Breast epithelium (tissue), 4 donors: ENCODE measurements around the gene CNR2. TPM values are rescaled to one million over a fixed set of nuclear protein-coding genes. Genes with fewer than 3 reads are reported as not detected.

Source experiments
- DNase-seq, 2 donors: peaks; one replicate each; pipeline ENCODE4 v3.0.0-alpha.2; 2019; ENCODE audit warnings: low spot score in 2 of 2
- H3K27ac ChIP-seq, 2 donors: fragments of 200-600 bp; sonication (generic) in 1 of 2; one replicate each; pipeline ENCODE4 v1.5.1; 2016 to 2019; ENCODE audit warnings: mild to moderate bottlenecking in 1 of 2
- H3K27me3 ChIP-seq, 2 donors: fragments of 200-600 bp; sonication (generic) in 1 of 2; one replicate each; pipeline versions ENCODE4 v1.5.1 to v1.6.0; 2017 to 2019; ENCODE audit warnings: control low read depth in 1 of 2, mild to moderate bottlenecking in 1 of 2
- H3K36me3 ChIP-seq: fragments of 200-600 bp; one replicate; pipeline ENCODE4 v1.5.1; 2019
- H3K4me1 ChIP-seq, 2 donors: fragments of 200-600 bp; sonication (generic); one replicate each; pipeline ENCODE4 v1.5.1; 2016 to 2019; ENCODE audit warnings: control low read depth in 1 of 2
- H3K4me3 ChIP-seq, 3 donors: fragments of 200-600 bp; sonication (generic); 1 replicate in 2 of 3; 2 replicates in 1 of 3; pipeline ENCODE4 v1.5.1; 2016 to 2019; ENCODE audit warnings: mild to moderate bottlenecking in 3 of 3, moderate library complexity in 2 of 3
- H3K9me3 ChIP-seq, 2 donors: fragments of 200-600 bp; sonication (generic) in 1 of 2; one replicate each; pipeline ENCODE4 v1.5.1; 2016 to 2019; ENCODE audit warnings: control low read depth in 1 of 2
- POLR2A ChIP-seq: fragments of 450-650 bp; IDR thresholded peaks from one replicate; pipeline ENCODE4 v1.6.1; 2016; ENCODE audit warnings: antibody characterized with exemption, mild to moderate bottlenecking, moderate library complexity
- POLR2AphosphoS5 ChIP-seq, 3 donors: sonication (generic); formaldehyde crosslinking; IDR thresholded peaks; one replicate each; pipeline ENCODE4 v1.6.1; 2017; ENCODE audit warnings: antibody characterized with exemption in 3 of 3
- intact Hi-C: fragments of 100-400 bp; cut with DNase I; formaldehyde crosslinking; loops from one replicate; pipeline ENCODE4 v1.15.1; 2023; ENCODE audit warnings: low total_unique reads
- total RNA-seq, 3 donors: library from RNA; depleted of rRNA; stranded (reverse); fragments of >200 nt; gene quantifications; one replicate each; pipeline ENCODE4 v1.1.0, GENCODE V29; 2016
- TF ChIP-seq, protein P1 (sequence below), 3 donors: fragments of 450-650 bp; IDR thresholded peaks; one replicate each; pipeline ENCODE4 v1.5.1; 2016 to 2017; ENCODE audit warnings: antibody characterized with exemption in 3 of 3, mild to moderate bottlenecking in 3 of 3, moderate library complexity in 3 of 3

The CNR2 gene
- total RNA-seq, 3 donors from 2014 or later = under 0.01 TPM; not detected in 2

DNA sequence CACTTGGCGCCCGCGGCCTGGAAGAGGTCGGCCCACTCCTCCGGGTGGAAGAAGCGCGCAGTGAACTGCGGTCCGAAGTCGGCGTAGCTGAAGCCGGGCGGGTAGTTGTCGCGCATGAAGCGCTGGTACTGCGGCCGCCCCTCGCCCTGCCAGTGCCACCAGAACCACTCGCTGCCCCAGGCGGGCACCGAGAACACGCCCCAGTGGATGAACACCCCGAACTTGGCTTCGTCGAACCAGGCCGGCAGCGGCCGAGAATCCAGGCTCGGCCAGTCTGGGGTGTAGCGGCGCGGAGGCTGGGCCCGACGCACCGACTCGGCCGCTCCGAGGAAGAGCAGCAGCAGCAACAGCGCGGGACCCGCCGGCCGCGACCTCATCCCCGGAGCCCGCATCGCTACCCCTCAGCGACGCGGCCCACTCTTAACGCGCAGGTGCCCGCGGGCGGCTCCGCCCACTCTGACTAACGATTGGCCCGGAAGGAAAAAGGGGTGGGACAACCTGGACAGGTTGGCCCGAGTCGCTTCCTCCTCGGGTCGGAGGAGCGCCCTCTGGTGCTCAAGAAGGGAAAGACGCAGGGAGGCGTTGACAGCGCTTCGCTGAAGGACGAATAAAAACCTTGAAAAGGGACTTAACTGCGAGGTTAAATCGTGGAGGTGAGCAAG is 45.1 kb downstream of the CNR2 start, which contains the start of gene FUCA1:
TSS of gene FUCA1 (minus strand) at position 396 of the 662 bp plus-strand sequence. CDS start at position 392, 4 bp downstream.
- Histone ChIP-seq H3K4me3 (peak within 1 kb of the TSS; percentile 70 to 82 (median 79)), H3K27me3 (no peaks in the 10 kb centered on the region), H3K36me3 (no peaks in the 10 kb centered on the region), H3K9me3 (no peaks in the 10 kb centered on the region), H3K4me1 (no peaks in the 10 kb centered on the region), H3K27ac (peak within 1 kb of the TSS; percentile 62 to 65)
- TF ChIP-seq POLR2AphosphoS5 (IDR thresholded peaks at IDR 0.05) = peak; percentile 56 to 67 (median 58)
- TF ChIP-seq, protein P1, sequence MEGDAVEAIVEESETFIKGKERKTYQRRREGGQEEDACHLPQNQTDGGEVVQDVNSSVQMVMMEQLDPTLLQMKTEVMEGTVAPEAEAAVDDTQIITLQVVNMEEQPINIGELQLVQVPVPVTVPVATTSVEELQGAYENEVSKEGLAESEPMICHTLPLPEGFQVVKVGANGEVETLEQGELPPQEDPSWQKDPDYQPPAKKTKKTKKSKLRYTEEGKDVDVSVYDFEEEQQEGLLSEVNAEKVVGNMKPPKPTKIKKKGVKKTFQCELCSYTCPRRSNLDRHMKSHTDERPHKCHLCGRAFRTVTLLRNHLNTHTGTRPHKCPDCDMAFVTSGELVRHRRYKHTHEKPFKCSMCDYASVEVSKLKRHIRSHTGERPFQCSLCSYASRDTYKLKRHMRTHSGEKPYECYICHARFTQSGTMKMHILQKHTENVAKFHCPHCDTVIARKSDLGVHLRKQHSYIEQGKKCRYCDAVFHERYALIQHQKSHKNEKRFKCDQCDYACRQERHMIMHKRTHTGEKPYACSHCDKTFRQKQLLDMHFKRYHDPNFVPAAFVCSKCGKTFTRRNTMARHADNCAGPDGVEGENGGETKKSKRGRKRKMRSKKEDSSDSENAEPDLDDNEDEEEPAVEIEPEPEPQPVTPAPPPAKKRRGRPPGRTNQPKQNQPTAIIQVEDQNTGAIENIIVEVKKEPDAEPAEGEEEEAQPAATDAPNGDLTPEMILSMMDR (IDR thresholded peaks at IDR 0.05) = peak; percentile 70 to 94 (median 85)
- TF ChIP-seq POLR2A = no peak
- DNase-seq = peak; percentile 87 to 89
- intact Hi-C loops = no loop called here

DNA sequence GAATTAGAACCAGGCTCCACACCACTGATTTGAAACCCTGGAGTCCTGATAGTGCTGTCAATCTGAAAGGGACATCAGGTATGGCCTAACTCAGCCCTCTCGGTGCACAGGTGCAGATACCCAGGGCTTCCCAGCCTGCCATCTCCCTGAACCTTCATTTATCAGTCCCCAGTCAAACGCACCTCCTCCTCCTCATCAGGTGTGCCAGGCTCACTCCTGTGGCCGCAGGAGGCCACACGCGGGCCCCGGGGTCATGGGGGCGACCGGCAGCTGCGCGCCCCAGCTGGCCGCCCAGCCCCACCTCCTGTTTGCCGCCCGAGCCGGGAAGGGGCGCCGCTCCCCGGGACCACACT is 45.6 kb downstream of the CNR2 start:
- TF ChIP-seq, protein P1 (IDR thresholded peaks at IDR 0.05) = no peak
- TF ChIP-seq POLR2AphosphoS5 (IDR thresholded peaks at IDR 0.05) = no peak
- TF ChIP-seq POLR2A = no peak
- intact Hi-C loops = no loop called here
- no peak for DNase-seq
- Histone ChIP-seq H3K36me3 (no peaks in the 10 kb centered on the region), H3K4me3 (peak overlapping the region; percentile 70 to 82 (median 79)), H3K27me3 (no peaks in the 10 kb centered on the region), H3K9me3 (no peaks in the 10 kb centered on the region), H3K4me1 (no peaks in the 10 kb centered on the region), H3K27ac (peak overlapping the region; percentile 62 to 65)

DNA sequence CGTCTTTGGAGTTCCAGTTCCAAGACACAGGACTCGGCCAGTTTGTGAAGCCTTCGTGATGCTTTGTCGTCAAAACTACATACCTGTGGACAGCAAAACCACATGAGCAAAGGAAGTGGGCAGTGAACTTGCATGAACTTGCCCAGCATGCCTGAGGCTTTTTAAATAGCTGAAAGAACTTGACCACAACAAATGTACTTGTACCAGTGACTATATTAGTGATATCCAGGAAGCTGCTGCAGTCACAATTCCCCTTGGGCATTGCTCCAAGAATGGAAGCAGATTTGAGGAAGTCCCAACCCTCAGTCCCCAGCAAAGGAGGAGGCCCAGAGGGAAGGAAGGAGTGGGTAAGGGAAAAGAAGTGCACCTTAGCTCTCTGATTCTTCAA is 47.6 kb downstream of the CNR2 start:
- intact Hi-C loops = no loop called here
- Histone ChIP-seq H3K27ac (peak overlapping the region; percentile 48 to 69), H3K4me3 (peak overlapping the region in 1 of 3 donors; percentile 7), H3K36me3 (no peaks in the 10 kb centered on the region), H3K27me3 (no peaks in the 10 kb centered on the region), H3K4me1 (no peaks in the 10 kb centered on the region), H3K9me3 (no peaks in the 10 kb centered on the region)
- TF ChIP-seq, protein P1 (IDR thresholded peaks at IDR 0.05) = no peak
- TF ChIP-seq POLR2AphosphoS5 (IDR thresholded peaks at IDR 0.05) = peak in 1 of 3 donors; percentile 48
- DNase-seq = peak; percentile 54 to 90

DNA sequence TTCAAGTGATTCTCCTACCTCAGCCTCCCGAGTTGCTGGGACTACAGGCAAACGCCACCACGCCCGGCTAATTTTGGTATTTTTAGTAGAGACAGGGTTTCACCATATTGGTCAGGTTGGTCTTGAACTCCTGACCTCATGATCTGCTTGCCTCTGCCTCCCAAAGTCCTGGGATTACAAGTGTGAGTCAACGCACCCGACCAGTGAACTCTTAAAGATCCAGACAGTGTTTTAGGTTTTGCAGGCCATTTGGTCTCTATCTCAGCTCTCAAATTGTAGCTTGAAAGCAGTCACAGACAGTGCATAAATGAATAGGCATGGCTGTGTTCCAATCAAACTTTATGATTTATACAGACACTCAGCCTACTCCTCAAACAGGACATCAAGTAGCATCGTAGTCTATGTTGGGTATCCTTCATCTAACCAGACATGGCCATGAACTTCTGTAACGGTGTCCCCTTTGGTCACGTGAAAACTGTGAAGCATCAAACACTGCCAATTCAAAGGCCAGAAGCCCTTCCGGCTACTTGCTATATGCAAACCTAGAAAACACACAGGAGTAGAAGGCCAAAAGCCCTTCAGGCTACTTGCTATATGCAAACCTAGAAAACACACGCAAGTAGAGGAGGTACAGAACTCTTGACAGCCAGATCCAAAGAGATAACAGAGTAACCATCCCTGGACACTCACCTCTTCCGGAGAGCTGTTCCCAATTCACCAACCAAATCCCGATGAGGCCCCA is 48.2 kb downstream of the CNR2 start:
- Histone ChIP-seq H3K4me3 (no peak overlapping the region), H3K27ac (peak overlapping the region; percentile 48 to 69), H3K9me3 (no peaks in the 10 kb centered on the region), H3K4me1 (no peaks in the 10 kb centered on the region), H3K27me3 (no peaks in the 10 kb centered on the region), H3K36me3 (no peaks in the 10 kb centered on the region)
- intact Hi-C loops = no loop called here
- DNase-seq = no peak
- no peak for TF ChIP-seq POLR2A
- TF ChIP-seq, protein P1 (IDR thresholded peaks at IDR 0.05) = no peak

DNA sequence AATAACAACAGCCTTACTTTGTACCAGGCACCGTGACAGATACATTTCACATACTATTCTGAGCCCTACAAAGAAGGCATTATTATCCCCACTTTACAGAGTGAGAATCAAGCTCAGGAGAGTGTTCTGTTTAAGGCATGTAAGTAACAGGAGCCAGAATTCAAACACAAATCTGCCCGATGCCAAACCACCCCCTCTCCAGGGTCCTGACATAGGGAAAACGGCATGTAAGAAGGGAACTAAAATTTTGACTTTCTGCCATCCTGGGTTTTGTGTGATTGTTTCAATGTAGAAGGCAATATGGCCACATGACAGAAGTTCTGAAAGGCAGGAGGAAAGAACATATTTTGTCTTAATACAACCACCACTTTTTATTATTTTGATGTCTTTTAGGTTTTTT is 50.5 kb downstream of the CNR2 start:
- Histone ChIP-seq H3K4me1 (no peaks in the 10 kb centered on the region), H3K9me3 (no peaks in the 10 kb centered on the region), H3K27me3 (no peaks in the 10 kb centered on the region), H3K27ac (no peak overlapping the region), H3K4me3 (no peak overlapping the region), H3K36me3 (no peaks in the 10 kb centered on the region)
- no peak for DNase-seq
- TF ChIP-seq, protein P1 (IDR thresholded peaks at IDR 0.05) = no peak
- TF ChIP-seq POLR2AphosphoS5 (IDR thresholded peaks at IDR 0.05) (no peak), POLR2A (no peak)
- intact Hi-C loops = no loop called here
